Measurements from ENCODE around the gene LRRFIP2. TPM values are rescaled to one million over a fixed set of nuclear protein-coding genes. Genes with fewer than 3 reads are reported as not detected.

Gene LRRFIP2
- total and polyA plus RNA-seq, 2 donors from 2014 or later = 26.1 to 61.4 TPM

DNA sequence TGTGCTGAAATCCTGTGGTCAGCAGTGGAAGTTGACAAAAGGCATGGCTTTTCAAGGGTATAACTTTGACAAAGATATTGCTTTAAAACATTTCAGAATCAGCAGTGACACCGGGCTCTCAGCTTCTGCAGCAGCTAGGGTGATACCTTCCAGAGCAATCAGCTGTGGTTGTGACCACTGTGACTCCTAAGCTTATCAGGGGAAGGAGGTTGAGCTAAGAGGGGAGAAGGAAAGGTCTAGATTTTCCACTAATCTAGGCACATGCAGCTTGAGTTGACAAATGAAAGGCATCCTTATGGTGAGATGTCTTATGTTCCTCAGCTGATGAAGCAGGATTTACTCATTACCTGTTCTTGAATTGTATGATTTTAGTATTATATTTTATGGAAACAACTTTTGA is 16.3 kb upstream of the LRRFIP2 start:
- DNase-seq (no peak), FAIRE-seq (no peak)
- Histone ChIP-seq H3K27ac (ENCODE audit: low read depth in 2 of 2, low read length in 2 of 2) (no peak overlapping the region), H3K4me1 (ENCODE audit: control insufficient read depth in 2 of 3, insufficient read depth in 2 of 3, low read depth in 1 of 3, low read length in 3 of 3) (no peaks in the 10 kb centered on the region), H3K9me3 (ENCODE audit: control insufficient read depth in 2 of 3, insufficient read depth in 1 of 3, low read length in 3 of 3) (no peaks in the 10 kb centered on the region), H3K27me3 (ENCODE audit: control insufficient read depth, insufficient read depth, low read length) (no peaks in the 10 kb centered on the region), H3K36me3 (ENCODE audit: control insufficient read depth in 2 of 3, insufficient read depth in 3 of 3, low read length in 3 of 3) (no peaks in the 10 kb centered on the region), H3K9ac (ENCODE audit: low read length in 3 of 3) (no peak overlapping the region), H3K4me3 (ENCODE audit: low read length in 3 of 3) (no peak overlapping the region)
- intact Hi-C loops (cut with DNase I) = no loop called here
- TF ChIP-seq, protein P1, sequence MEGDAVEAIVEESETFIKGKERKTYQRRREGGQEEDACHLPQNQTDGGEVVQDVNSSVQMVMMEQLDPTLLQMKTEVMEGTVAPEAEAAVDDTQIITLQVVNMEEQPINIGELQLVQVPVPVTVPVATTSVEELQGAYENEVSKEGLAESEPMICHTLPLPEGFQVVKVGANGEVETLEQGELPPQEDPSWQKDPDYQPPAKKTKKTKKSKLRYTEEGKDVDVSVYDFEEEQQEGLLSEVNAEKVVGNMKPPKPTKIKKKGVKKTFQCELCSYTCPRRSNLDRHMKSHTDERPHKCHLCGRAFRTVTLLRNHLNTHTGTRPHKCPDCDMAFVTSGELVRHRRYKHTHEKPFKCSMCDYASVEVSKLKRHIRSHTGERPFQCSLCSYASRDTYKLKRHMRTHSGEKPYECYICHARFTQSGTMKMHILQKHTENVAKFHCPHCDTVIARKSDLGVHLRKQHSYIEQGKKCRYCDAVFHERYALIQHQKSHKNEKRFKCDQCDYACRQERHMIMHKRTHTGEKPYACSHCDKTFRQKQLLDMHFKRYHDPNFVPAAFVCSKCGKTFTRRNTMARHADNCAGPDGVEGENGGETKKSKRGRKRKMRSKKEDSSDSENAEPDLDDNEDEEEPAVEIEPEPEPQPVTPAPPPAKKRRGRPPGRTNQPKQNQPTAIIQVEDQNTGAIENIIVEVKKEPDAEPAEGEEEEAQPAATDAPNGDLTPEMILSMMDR (IDR thresholded peaks at IDR 0.05; ENCODE audit: borderline replicate concordance, extremely low read depth, insufficient read depth) = no peak

DNA sequence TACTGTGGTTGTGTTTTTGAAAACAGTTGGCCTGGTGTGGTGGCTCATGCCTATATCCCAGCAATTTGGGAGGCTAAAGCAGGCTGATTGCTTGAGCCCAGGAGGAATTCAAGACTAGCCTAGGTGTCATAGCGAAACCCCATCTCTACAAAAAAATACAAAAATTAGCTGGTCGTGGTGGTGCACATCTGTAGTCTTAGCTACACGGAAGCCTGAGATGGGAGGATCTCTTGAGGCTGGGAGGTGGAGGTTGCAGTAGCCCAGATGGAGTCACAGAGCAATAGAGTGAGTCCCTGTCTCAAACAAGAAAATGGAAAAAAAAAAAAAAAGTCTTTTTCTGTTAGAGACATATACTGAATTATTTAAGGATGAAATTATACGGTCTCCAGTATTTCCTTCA is 14.7 kb upstream of the LRRFIP2 start:
- Histone ChIP-seq H3K9me3 (ENCODE audit: control insufficient read depth in 2 of 3, insufficient read depth in 1 of 3, low read length in 3 of 3) (no peaks in the 10 kb centered on the region), H3K4me1 (ENCODE audit: control insufficient read depth in 2 of 3, insufficient read depth in 2 of 3, low read depth in 1 of 3, low read length in 3 of 3) (no peaks in the 10 kb centered on the region), H3K27me3 (ENCODE audit: control insufficient read depth, insufficient read depth, low read length) (no peaks in the 10 kb centered on the region), H3K27ac (ENCODE audit: low read depth in 2 of 2, low read length in 2 of 2) (no peak overlapping the region), H3K9ac (ENCODE audit: low read length in 3 of 3) (no peak overlapping the region), H3K36me3 (ENCODE audit: control insufficient read depth in 2 of 3, insufficient read depth in 3 of 3, low read length in 3 of 3) (no peaks in the 10 kb centered on the region), H3K4me3 (ENCODE audit: low read length in 3 of 3) (no peak overlapping the region)
- DNase-seq (no peak), FAIRE-seq (no peak)
- TF ChIP-seq, protein P1 (IDR thresholded peaks at IDR 0.05; ENCODE audit: borderline replicate concordance, extremely low read depth, insufficient read depth) = no peak
- intact Hi-C loops (cut with DNase I) = no loop called here

DNA sequence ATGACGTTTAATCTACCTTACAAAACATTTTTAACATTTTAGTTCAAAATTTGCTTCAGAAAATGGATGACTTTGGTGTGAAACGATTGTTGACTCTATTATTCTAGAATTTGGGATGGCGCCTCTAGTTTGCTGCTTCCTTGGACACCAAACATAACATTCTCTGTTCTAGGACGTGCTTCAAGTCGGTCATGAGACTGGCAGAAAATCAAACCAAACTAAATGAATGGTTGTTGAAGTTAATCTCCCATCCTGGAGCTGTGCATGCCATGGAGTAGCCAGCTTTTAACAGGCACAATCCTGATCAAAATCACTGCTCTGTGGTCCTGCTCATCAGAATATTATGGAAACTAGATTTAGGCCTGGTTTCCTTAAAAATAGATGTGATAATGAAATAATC is 9.6 kb upstream of the LRRFIP2 start:
- H3K9me3 ChIP-seq (ENCODE audit: control insufficient read depth in 2 of 3, insufficient read depth in 1 of 3, low read length in 3 of 3) = no peaks in the 10 kb centered on the region
- H3K4me1 ChIP-seq (ENCODE audit: control insufficient read depth in 2 of 3, insufficient read depth in 2 of 3, low read depth in 1 of 3, low read length in 3 of 3) = no peaks in the 10 kb centered on the region
- TF ChIP-seq, protein P1 (IDR thresholded peaks at IDR 0.05; ENCODE audit: borderline replicate concordance, extremely low read depth, insufficient read depth) = no peak
- no peak for FAIRE-seq
- H3K9ac ChIP-seq (ENCODE audit: low read length in 3 of 3) = no peak overlapping the region
- no peak for DNase-seq
- H3K36me3 ChIP-seq (ENCODE audit: control insufficient read depth in 2 of 3, insufficient read depth in 3 of 3, low read length in 3 of 3) = no peaks in the 10 kb centered on the region
- H3K27ac ChIP-seq (ENCODE audit: low read depth in 2 of 2, low read length in 2 of 2) = no peak overlapping the region
- H3K27me3 ChIP-seq (ENCODE audit: control insufficient read depth, insufficient read depth, low read length) = no peaks in the 10 kb centered on the region
- H3K4me3 ChIP-seq (ENCODE audit: low read length in 3 of 3) = no peak overlapping the region
- intact Hi-C loops (cut with DNase I) = no loop called here

DNA sequence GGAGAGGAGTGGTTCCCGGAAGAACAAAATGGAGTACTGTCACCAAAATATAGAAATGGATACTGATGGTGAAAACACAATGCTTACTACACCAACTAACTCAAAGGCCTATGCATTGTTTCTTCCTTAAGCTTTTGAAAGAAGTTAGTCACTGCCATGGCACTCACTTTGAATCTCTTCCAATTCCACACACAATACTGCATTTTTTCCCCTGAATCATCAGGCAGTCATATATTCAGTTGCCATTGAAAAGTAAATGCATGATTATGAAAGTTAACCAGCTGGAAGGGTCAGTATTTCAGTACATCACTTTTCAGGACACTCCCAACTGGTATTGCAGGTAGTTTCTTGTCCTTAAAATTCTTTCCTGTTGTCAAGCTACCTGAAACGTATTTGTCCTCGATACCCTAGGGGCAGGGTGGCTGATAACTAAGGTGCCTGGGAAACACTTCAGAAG is 9.0 kb upstream of the LRRFIP2 start:
- TF ChIP-seq, protein P1 (IDR thresholded peaks at IDR 0.05; ENCODE audit: borderline replicate concordance, extremely low read depth, insufficient read depth) = no peak
- DNase-seq = no peak
- Histone ChIP-seq H3K4me1 (ENCODE audit: control insufficient read depth in 2 of 3, insufficient read depth in 2 of 3, low read depth in 1 of 3, low read length in 3 of 3) (peaks cover 0 to 1% (median 0%) of the 10 kb centered on the region in 3 donors), H3K36me3 (ENCODE audit: control insufficient read depth in 2 of 3, insufficient read depth in 3 of 3, low read length in 3 of 3) (no peaks in the 10 kb centered on the region), H3K9me3 (ENCODE audit: control insufficient read depth in 2 of 3, insufficient read depth in 1 of 3, low read length in 3 of 3) (no peaks in the 10 kb centered on the region), H3K9ac (ENCODE audit: low read length in 3 of 3) (no peak overlapping the region), H3K27me3 (ENCODE audit: control insufficient read depth, insufficient read depth, low read length) (no peaks in the 10 kb centered on the region), H3K4me3 (ENCODE audit: low read length in 3 of 3) (no peak overlapping the region), H3K27ac (ENCODE audit: low read depth in 2 of 2, low read length in 2 of 2) (no peak overlapping the region)
- no peak for FAIRE-seq
- intact Hi-C loops (cut with DNase I) = no loop called here
